A673 (cell line): ENCODE results near the gene HIVEP1.

ENCODE experiments used
- CTCF ChIP-seq: fragments of 300-800, 200-600 bp; sonication (generic); conservative IDR thresholded peaks from 2 replicates; pipeline ENCODE4 v1.5.1; 2017; ENCODE audit warnings: low read depth, mild to moderate bottlenecking, antibody characterized with exemption, low read length, moderate library complexity, mixed read lengths
- EZH2 ChIP-seq: fragments of 200-600 bp; sonication (generic); IDR thresholded peaks from 2 replicates; pipeline ENCODE4 v1.6.1; 2017; ENCODE audit warnings: borderline replicate concordance, low read depth, mild to moderate bottlenecking, mixed read lengths, antibody characterized with exemption, low read length; ENCODE audit not compliant: poor library complexity, severe bottlenecking

GRCh38 chr6:12208190-12208589 lies 196.1 kb downstream of the HIVEP1 start:
- TF ChIP-seq CTCF, result no peak
- no peak for TF ChIP-seq EZH2
